GM10248 (cell line): ENCODE measurements around the gene ATP8A1.

Experiments used
- CTCF ChIA-PET: fragments of 300-600 bp; sonication (Branson Sonifier 250); formaldehyde crosslinking; extraction: SDS; loops from one replicate; lab custom pipeline; 2021; ENCODE audit warnings: antibody characterized with exemption; lab: Yijun Ruan, JAX
- POLR2A ChIA-PET: fragments of 350-650 bp; sonication (Branson Sonifier 250); formaldehyde crosslinking; extraction: SDS; loops from one replicate; lab custom pipeline; 2020; ENCODE audit warnings: antibody characterized with exemption; lab: Yijun Ruan, JAX
- DNase-seq: peaks from one replicate; pipeline ENCODE4 v3.0.0; 2012; ENCODE audit errors: extremely low spot score
- CTCF ChIP-seq: IDR thresholded peaks from 2 replicates; pipeline ENCODE4 v1.5.1; 2012; ENCODE audit warnings: mild to moderate bottlenecking, low read depth; ENCODE audit errors: extremely low read depth, missing control alignments, control extremely low read depth

The ATP8A1 gene

GRCh38 chr4:42605264-42605663, 51.6 kb downstream of the ATP8A1 start:
- no peak for DNase-seq
- ChIA-PET CTCF (no interaction called here), POLR2A (no interaction called here)
- no peak for TF ChIP-seq CTCF

GRCh38 chr4:42603862-42604261, 53.0 kb downstream of the ATP8A1 start:
- no peak for TF ChIP-seq CTCF
- POLR2A ChIA-PET = no interaction called here
- DNase-seq = no peak
- CTCF ChIA-PET = interaction anchor here (1.4 kb wide), 1 partner anchor 32 kb away, joined by 3 read pairs; no protein-coding TSS in a partner anchor

- peak; percentile 25 for DNase-seq
- ChIA-PET POLR2A (no interaction called here), CTCF (interaction anchor here (1.0 kb wide), 1 partner anchor 18 kb away, joined by 3 read pairs; no protein-coding TSS in a partner anchor)
- TF ChIP-seq CTCF = no peak
Measured at GRCh38 chr4:42600578-42600977, 56.3 kb downstream of the ATP8A1 start.

GRCh38 chr4:42596918-42597317, 60.0 kb downstream of the ATP8A1 start:
- TF ChIP-seq CTCF = no peak
- POLR2A ChIA-PET = no interaction called here
- CTCF ChIA-PET = interaction anchor here (1.2 kb wide), 2 partner anchors 14 to 28 kb away, joined by 5 to 6 read pairs; no protein-coding TSS in a partner anchor
- DNase-seq = no peak

- TF ChIP-seq CTCF = no peak
- POLR2A ChIA-PET = no interaction called here
- DNase-seq = no peak
- CTCF ChIA-PET = no interaction called here
Measured at GRCh38 chr4:42594888-42595287, 62.0 kb downstream of the ATP8A1 start.

GRCh38 chr4:42588909-42589308, 68.0 kb downstream of the ATP8A1 start:
- no peak for DNase-seq
- POLR2A ChIA-PET = interaction anchor here (1.0 kb wide), 1 partner anchor 39 kb away, joined by 3 read pairs; no protein-coding TSS in a partner anchor
- CTCF ChIA-PET = interaction anchor here (0.9 to 2.7 kb wide), 8 partner anchors 11 to 179 kb away, joined by 3 to 16 read pairs (median 4); partner anchors contain the start of gene ATP8A1
- no peak for TF ChIP-seq CTCF
